KMS-11 (cell line): ENCODE data around the gene CCNB1IP1.

Experiments
- H2AFZ ChIP-seq: fragments of 200-600 bp; sonication (generic); 2 replicates; pipeline ENCODE4 v1.6.1; 2016; ENCODE audit warnings: antibody characterized with exemption, mixed run types, low read depth
- H3K27ac ChIP-seq: fragments of 200-600 bp; sonication (generic); 2 replicates; pipeline ENCODE4 v1.6.1; 2016; ENCODE audit warnings: mild to moderate bottlenecking, mixed run types
- H3K27me3 ChIP-seq: fragments of 200-600 bp; sonication (generic); 2 replicates; pipeline ENCODE4 v1.6.1; 2017; ENCODE audit warnings: mild to moderate bottlenecking, low read depth, mixed run types, moderate library complexity; ENCODE audit not compliant: insufficient read depth
- H3K36me3 ChIP-seq: fragments of 200-600 bp; sonication (generic); 2 replicates; pipeline ENCODE4 v1.6.1; 2017; ENCODE audit warnings: mild to moderate bottlenecking, mixed run types; ENCODE audit not compliant: insufficient read depth
- H3K4me1 ChIP-seq: fragments of 200-600 bp; sonication (generic); 2 replicates; pipeline ENCODE4 v1.6.1; 2016; ENCODE audit warnings: mild to moderate bottlenecking, low read depth, mixed run types; ENCODE audit not compliant: poor library complexity, severe bottlenecking
- H3K4me2 ChIP-seq: fragments of 200-600 bp; sonication (generic); 2 replicates; pipeline ENCODE4 v1.7.0; 2016; ENCODE audit warnings: mild to moderate bottlenecking, mixed run types
- H3K4me3 ChIP-seq: fragments of 200-600 bp; sonication (generic); IDR thresholded peaks from 2 replicates; pipeline ENCODE4 v1.6.1; 2017; ENCODE audit warnings: low read depth, low read length, mixed read lengths; ENCODE audit not compliant: insufficient read depth
- H3K79me2 ChIP-seq: fragments of 200-600 bp; sonication (generic); 2 replicates; pipeline ENCODE4 v1.6.1; 2016; ENCODE audit warnings: low read depth, mixed run types; ENCODE audit not compliant: insufficient read depth
- H3K9ac ChIP-seq: fragments of 200-600 bp; sonication (generic); 2 replicates; pipeline ENCODE4 v1.6.1; 2016; ENCODE audit warnings: mild to moderate bottlenecking, mixed run types
- H4K20me1 ChIP-seq: fragments of 200-600 bp; sonication (generic); 2 replicates; pipeline ENCODE4 v1.6.1; 2016; ENCODE audit warnings: mild to moderate bottlenecking, mixed run types; ENCODE audit not compliant: insufficient read depth
- CTCF ChIP-seq: fragments of 200-600 bp; sonication (generic); conservative IDR thresholded peaks from 2 replicates; pipeline ENCODE4 v1.6.1; 2017; ENCODE audit warnings: low read depth, mild to moderate bottlenecking, antibody characterized with exemption, low read length, moderate library complexity, mixed read lengths

Gene CCNB1IP1

GRCh38 chr14:20379743-20380142 is 46.7 kb upstream of the CCNB1IP1 start:
- no peak overlapping the region for H3K4me3 ChIP-seq
- H3K27ac ChIP-seq = no peak overlapping the region
- H3K4me1 ChIP-seq = no peaks in the 10 kb centered on the region
- no peak for TF ChIP-seq CTCF
- H3K79me2 ChIP-seq = no peaks in the 10 kb centered on the region
- H3K4me2 ChIP-seq = no peak overlapping the region
- no peaks in the 10 kb centered on the region for H4K20me1 ChIP-seq
- no peaks in the 10 kb centered on the region for H3K27me3 ChIP-seq
- no peak overlapping the region for H2AFZ ChIP-seq
- H3K36me3 ChIP-seq = no peaks in the 10 kb centered on the region
- H3K9ac ChIP-seq = no peak overlapping the region

GRCh38 chr14:20377171-20377570 is 44.1 kb upstream of the CCNB1IP1 start:
- Histone ChIP-seq H4K20me1 (no peaks in the 10 kb centered on the region), H3K36me3 (no peaks in the 10 kb centered on the region), H3K9ac (no peak overlapping the region), H3K4me1 (no peaks in the 10 kb centered on the region), H3K27ac (no peak overlapping the region), H3K27me3 (no peaks in the 10 kb centered on the region), H3K79me2 (no peaks in the 10 kb centered on the region), H3K4me2 (no peak overlapping the region), H3K4me3 (no peak overlapping the region), H2AFZ (no peak overlapping the region)
- no peak for TF ChIP-seq CTCF

- no peak overlapping the region for H3K27ac ChIP-seq
- no peaks in the 10 kb centered on the region for H3K27me3 ChIP-seq
- H3K4me3 ChIP-seq = no peak overlapping the region
- H3K79me2 ChIP-seq = no peaks in the 10 kb centered on the region
- H3K4me1 ChIP-seq = no peaks in the 10 kb centered on the region
- H4K20me1 ChIP-seq = no peaks in the 10 kb centered on the region
- H2AFZ ChIP-seq = no peak overlapping the region
- no peak for TF ChIP-seq CTCF
- no peak overlapping the region for H3K9ac ChIP-seq
- no peaks in the 10 kb centered on the region for H3K36me3 ChIP-seq
- H3K4me2 ChIP-seq = no peak overlapping the region
These were observed 43.1 kb upstream of the CCNB1IP1 start for GRCh38 chr14:20376071-20376588.

- no peaks in the 10 kb centered on the region for H3K27me3 ChIP-seq
- H3K9ac ChIP-seq = no peak overlapping the region
- H3K79me2 ChIP-seq = no peaks in the 10 kb centered on the region
- H3K4me2 ChIP-seq = no peak overlapping the region
- no peak overlapping the region for H3K4me3 ChIP-seq
- H2AFZ ChIP-seq = no peak overlapping the region
- no peaks in the 10 kb centered on the region for H3K36me3 ChIP-seq
- no peaks in the 10 kb centered on the region for H3K4me1 ChIP-seq
- TF ChIP-seq CTCF = no peak
- no peak overlapping the region for H3K27ac ChIP-seq
- H4K20me1 ChIP-seq = no peaks in the 10 kb centered on the region
These were observed 42.4 kb upstream of the CCNB1IP1 start for GRCh38 chr14:20375471-20375870.
